HepG2 (cell line): ENCODE results near the gene PALM. TPM values are rescaled to one million over a fixed set of nuclear protein-coding genes. Genes with fewer than 3 reads are reported as not detected.

Experiments used
- AKAP8 ChIP-seq: sonication (generic); formaldehyde crosslinking; IDR thresholded peaks from 2 replicates; pipeline ENCODE4 v1.5.1; 2020; ENCODE audit warnings: mild to moderate bottlenecking, missing genetic modification reagents
- FOSL2 ChIP-seq: sonication (generic); formaldehyde crosslinking; IDR thresholded peaks from 2 replicates; pipeline ENCODE4 v1.4.0; 2020; ENCODE audit warnings: missing genetic modification reagents
- HMG20B ChIP-seq: conservative IDR thresholded peaks from 2 replicates; pipeline ENCODE4 v1.6.1; 2016; ENCODE audit warnings: missing genetic modification reagents, missing compliant biosample characterization
- MAFG ChIP-seq: sonication (generic); formaldehyde crosslinking; IDR thresholded peaks from 2 replicates; pipeline ENCODE4 v1.5.1; 2020; ENCODE audit warnings: mild to moderate bottlenecking, missing genetic modification reagents
- MED1 ChIP-seq: sonication (generic); formaldehyde crosslinking; IDR thresholded peaks from 2 replicates; pipeline ENCODE4 v1.4.0; 2020; ENCODE audit warnings: missing genetic modification reagents
- RFXANK ChIP-seq: IDR thresholded peaks from 2 replicates; pipeline ENCODE4 v1.6.1; 2016
- TMF1 ChIP-seq: sonication (generic); formaldehyde crosslinking; IDR thresholded peaks from 2 replicates; pipeline ENCODE4 v1.8.1; 2022; ENCODE audit warnings: low read depth, missing genetic modification reagents
- TRIM22 ChIP-seq: fragments of 450-650 bp; IDR thresholded peaks from 2 replicates; pipeline ENCODE4 v1.6.1; 2017
- ZNF891 ChIP-seq: sonication (generic); formaldehyde crosslinking; IDR thresholded peaks from 2 replicates; pipeline ENCODE4 v1.5.0; 2020; ENCODE audit warnings: mild to moderate bottlenecking, missing genetic modification reagents
- polyA plus RNA-seq, 8 experiments: library from polyadenylated mRNA; depleted of rRNA in 3 of 8; stranded (reverse) in 7 of 8; unstranded in 1 of 8; fragments of >200 nt; fragmentation: Illumina TruSeq in 4 of 8; extraction: Trizol in 4 of 8; gene quantifications; 2 replicates each; pipeline versions ENCODE4 v1.2.1 to v1.2.3, GENCODE V29; 2011 to 2016; ENCODE audit warnings: low read depth in 4 of 8, missing spikeins in 1 of 8, mixed read lengths in 1 of 8; ENCODE audit not compliant: insufficient read depth in 1 of 8
- total RNA-seq, 5 experiments: library from RNA; depleted of rRNA; stranded (reverse); fragments of >200 nt; fragmentation: Illumina TruSeq; extraction: Trizol; gene quantifications; 2 replicates each; pipeline ENCODE4 v1.2.3, GENCODE V29; 2016; ENCODE audit warnings: low read depth in 1 of 5
- TF ChIP-seq, protein P1 (sequence below): sonication (generic); formaldehyde crosslinking; IDR thresholded peaks from 2 replicates; pipeline ENCODE4 v1.4.0; 2020; ENCODE audit warnings: missing genetic modification reagents; ENCODE audit errors: not compliant biosample characterization
- TF ChIP-seq, protein P2 (sequence below): sonication (generic); formaldehyde crosslinking; IDR thresholded peaks from 2 replicates; pipeline ENCODE4 v1.4.0; 2020; ENCODE audit warnings: missing genetic modification reagents, borderline replicate concordance

PALM gene
- total and polyA plus RNA-seq, 2 of the 13 experiments (the other 11 are each of a cell fraction or from before 2014, with no cell fraction given), result 4.0 to 9.7 TPM

GRCh38 chr19:796692-797527, 88.2 kb downstream of the PALM start, which contains the start of gene PTBP1 (continued):
- TF ChIP-seq, protein P1, sequence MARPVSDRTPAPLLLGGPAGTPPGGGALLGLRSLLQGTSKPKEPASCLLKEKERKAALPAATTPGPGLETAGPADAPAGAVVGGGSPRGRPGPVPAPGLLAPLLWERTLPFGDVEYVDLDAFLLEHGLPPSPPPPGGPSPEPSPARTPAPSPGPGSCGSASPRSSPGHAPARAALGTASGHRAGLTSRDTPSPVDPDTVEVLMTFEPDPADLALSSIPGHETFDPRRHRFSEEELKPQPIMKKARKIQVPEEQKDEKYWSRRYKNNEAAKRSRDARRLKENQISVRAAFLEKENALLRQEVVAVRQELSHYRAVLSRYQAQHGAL (CRISPR knock-in tag), result no peak
- TF ChIP-seq FOSL2 (CRISPR knock-in tag), result peak; percentile 37; the same call in 1 of the 2 replicates
- no peak for TF ChIP-seq TMF1 (CRISPR knock-in tag)
- peak; percentile 39; the same call in 1 of the 2 replicates for TF ChIP-seq RFXANK
- TF ChIP-seq MAFG (CRISPR knock-in tag), result no peak
- TF ChIP-seq TRIM22, result peak; percentile 96; the same call in 1 of the 2 replicates
- TF ChIP-seq HMG20B, result no peak
- TF ChIP-seq ZNF891, result no peak; the same call in 1 of the 2 replicates
- TF ChIP-seq, protein P2, sequence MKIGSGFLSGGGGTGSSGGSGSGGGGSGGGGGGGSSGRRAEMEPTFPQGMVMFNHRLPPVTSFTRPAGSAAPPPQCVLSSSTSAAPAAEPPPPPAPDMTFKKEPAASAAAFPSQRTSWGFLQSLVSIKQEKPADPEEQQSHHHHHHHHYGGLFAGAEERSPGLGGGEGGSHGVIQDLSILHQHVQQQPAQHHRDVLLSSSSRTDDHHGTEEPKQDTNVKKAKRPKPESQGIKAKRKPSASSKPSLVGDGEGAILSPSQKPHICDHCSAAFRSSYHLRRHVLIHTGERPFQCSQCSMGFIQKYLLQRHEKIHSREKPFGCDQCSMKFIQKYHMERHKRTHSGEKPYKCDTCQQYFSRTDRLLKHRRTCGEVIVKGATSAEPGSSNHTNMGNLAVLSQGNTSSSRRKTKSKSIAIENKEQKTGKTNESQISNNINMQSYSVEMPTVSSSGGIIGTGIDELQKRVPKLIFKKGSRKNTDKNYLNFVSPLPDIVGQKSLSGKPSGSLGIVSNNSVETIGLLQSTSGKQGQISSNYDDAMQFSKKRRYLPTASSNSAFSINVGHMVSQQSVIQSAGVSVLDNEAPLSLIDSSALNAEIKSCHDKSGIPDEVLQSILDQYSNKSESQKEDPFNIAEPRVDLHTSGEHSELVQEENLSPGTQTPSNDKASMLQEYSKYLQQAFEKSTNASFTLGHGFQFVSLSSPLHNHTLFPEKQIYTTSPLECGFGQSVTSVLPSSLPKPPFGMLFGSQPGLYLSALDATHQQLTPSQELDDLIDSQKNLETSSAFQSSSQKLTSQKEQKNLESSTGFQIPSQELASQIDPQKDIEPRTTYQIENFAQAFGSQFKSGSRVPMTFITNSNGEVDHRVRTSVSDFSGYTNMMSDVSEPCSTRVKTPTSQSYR (CRISPR knock-in tag), result peak; percentile 64
- TF ChIP-seq AKAP8 (CRISPR knock-in tag), result peak; percentile 90
- TF ChIP-seq MED1 (CRISPR knock-in tag), result peak; percentile 78
- TF ChIP-seq, all 625 proteins: peak for 284

Other genes starting within 250 kb of the PALM start
- 4.8 and 9.0 TPM in 2 replicates for gene SHC2, start 247.9 kb upstream of the PALM start, total RNA-seq (2016; rRNA removed; fragmentation: Illumina TruSeq; extraction: Trizol)
- gene SHC2, start 247.9 kb upstream of the PALM start, polyA plus RNA-seq (2011; rRNA removed), result 18.3 and 35.8 TPM in 2 replicates
- 0.21 and 0.33 TPM in 2 replicates for gene MADCAM1, start 212.4 kb upstream of the PALM start, total RNA-seq (2016; rRNA removed; fragmentation: Illumina TruSeq; extraction: Trizol)
- 0.29 and 0.39 TPM in 2 replicates for gene MADCAM1, start 212.4 kb upstream of the PALM start, polyA plus RNA-seq (2011; rRNA removed)
- 4.2 and 6.2 TPM in 2 replicates for gene TPGS1, start 201.4 kb upstream of the PALM start, total RNA-seq (2016; rRNA removed; fragmentation: Illumina TruSeq; extraction: Trizol)
- 1.1 and 2.0 TPM in 2 replicates for gene TPGS1, start 201.4 kb upstream of the PALM start, polyA plus RNA-seq (2011; rRNA removed)
- 119 and 138 TPM in 2 replicates for gene CDC34, start 177.2 kb upstream of the PALM start, total RNA-seq (2016; rRNA removed; fragmentation: Illumina TruSeq; extraction: Trizol)
- gene CDC34, start 177.2 kb upstream of the PALM start, polyA plus RNA-seq (2011; rRNA removed), result 140 and 150 TPM in 2 replicates
- gene GZMM, start 164.9 kb upstream of the PALM start, total RNA-seq (2016; rRNA removed; fragmentation: Illumina TruSeq; extraction: Trizol), result not detected in 2 replicates
- gene GZMM, start 164.9 kb upstream of the PALM start, polyA plus RNA-seq (2011; rRNA removed), result 0.07 TPM in 1 of 2 replicates, not detected in the other
- gene BSG, start 136.3 kb upstream of the PALM start, total RNA-seq (2016; rRNA removed; fragmentation: Illumina TruSeq; extraction: Trizol), result 136 and 309 TPM in 2 replicates
- 754 and 1,057 TPM in 2 replicates for gene BSG, start 136.3 kb upstream of the PALM start, polyA plus RNA-seq (2011; rRNA removed)
- gene HCN2, start 119.1 kb upstream of the PALM start, total RNA-seq (2016; rRNA removed; fragmentation: Illumina TruSeq; extraction: Trizol), result not detected in 2 replicates
- gene HCN2, start 119.1 kb upstream of the PALM start, polyA plus RNA-seq (2011; rRNA removed), result 0.01 and 0.05 TPM in 2 replicates
- 52.5 and 78.0 TPM in 2 replicates for gene POLRMT, start 75.4 kb upstream of the PALM start, total RNA-seq (2016; rRNA removed; fragmentation: Illumina TruSeq; extraction: Trizol)
- 101 and 114 TPM in 2 replicates for gene POLRMT, start 75.4 kb upstream of the PALM start, polyA plus RNA-seq (2011; rRNA removed)
- 0.24 TPM in 1 of 2 replicates, not detected in the other for gene FGF22, start 69.1 kb upstream of the PALM start, total RNA-seq (2016; rRNA removed; fragmentation: Illumina TruSeq; extraction: Trizol)
- gene FGF22, start 69.1 kb upstream of the PALM start, polyA plus RNA-seq (2011; rRNA removed), result 0.07 TPM in 1 of 2 replicates, not detected in the other
- 18.5 and 34.0 TPM in 2 replicates for gene RNF126, start 45.7 kb upstream of the PALM start, total RNA-seq (2016; rRNA removed; fragmentation: Illumina TruSeq; extraction: Trizol)
- gene RNF126, start 45.7 kb upstream of the PALM start, polyA plus RNA-seq (2011; rRNA removed), result 23.2 and 24.6 TPM in 2 replicates
- 5.8 and 13.5 TPM in 2 replicates for gene FSTL3, start 32.5 kb upstream of the PALM start, total RNA-seq (2016; rRNA removed; fragmentation: Illumina TruSeq; extraction: Trizol)
- gene FSTL3, start 32.5 kb upstream of the PALM start, polyA plus RNA-seq (2011; rRNA removed), result 15.6 and 30.9 TPM in 2 replicates
- gene PRSS57, start 13.5 kb upstream of the PALM start, total RNA-seq (2016; rRNA removed; fragmentation: Illumina TruSeq; extraction: Trizol), result not detected in 2 replicates
- 0.12 and 0.20 TPM in 2 replicates for gene PRSS57, start 13.5 kb upstream of the PALM start, polyA plus RNA-seq (2011; rRNA removed)
- gene MISP, start 42.2 kb downstream of the PALM start, total RNA-seq (2016; rRNA removed; fragmentation: Illumina TruSeq; extraction: Trizol), result 1.1 and 1.3 TPM in 2 replicates
- gene MISP, start 42.2 kb downstream of the PALM start, polyA plus RNA-seq (2011; rRNA removed), result 0.67 and 0.71 TPM in 2 replicates
- gene PTBP1, start 88.5 kb downstream of the PALM start, total RNA-seq (2016; rRNA removed; fragmentation: Illumina TruSeq; extraction: Trizol), result 188 and 195 TPM in 2 replicates
- gene PTBP1, start 88.5 kb downstream of the PALM start, polyA plus RNA-seq (2011; rRNA removed), result 288 and 314 TPM in 2 replicates
- gene PLPPR3, start 113.0 kb downstream of the PALM start, total RNA-seq (2016; rRNA removed; fragmentation: Illumina TruSeq; extraction: Trizol), result 0.07 TPM in 1 of 2 replicates, not detected in the other
- gene PLPPR3, start 113.0 kb downstream of the PALM start, polyA plus RNA-seq (2011; rRNA removed), result 0.16 and 0.17 TPM in 2 replicates
- not detected in 2 replicates for gene AZU1, start 118.9 kb downstream of the PALM start, total RNA-seq (2016; rRNA removed; fragmentation: Illumina TruSeq; extraction: Trizol)
- gene AZU1, start 118.9 kb downstream of the PALM start, polyA plus RNA-seq (2011; rRNA removed), result 0.08 TPM in 1 of 2 replicates, not detected in the other
- gene PRTN3, start 132.1 kb downstream of the PALM start, total RNA-seq (2016; rRNA removed; fragmentation: Illumina TruSeq; extraction: Trizol), result not detected in 2 replicates
- gene PRTN3, start 132.1 kb downstream of the PALM start, polyA plus RNA-seq (2011; rRNA removed), result 0.10 TPM in 1 of 2 replicates, not detected in the other
- not detected in 2 replicates for gene ELANE, start 143.4 kb downstream of the PALM start, total RNA-seq (2016; rRNA removed; fragmentation: Illumina TruSeq; extraction: Trizol)
- not detected in 2 replicates for gene ELANE, start 143.4 kb downstream of the PALM start, polyA plus RNA-seq (2011; rRNA removed)
- 3.6 and 4.6 TPM in 2 replicates for gene CFD, start 150.7 kb downstream of the PALM start, total RNA-seq (2016; rRNA removed; fragmentation: Illumina TruSeq; extraction: Trizol)
- gene CFD, start 150.7 kb downstream of the PALM start, polyA plus RNA-seq (2011; rRNA removed), result 2.3 and 3.9 TPM in 2 replicates
- 14.8 and 18.4 TPM in 2 replicates for gene MED16, start 184.3 kb downstream of the PALM start, total RNA-seq (2016; rRNA removed; fragmentation: Illumina TruSeq; extraction: Trizol)
- 13.3 and 16.9 TPM in 2 replicates for gene MED16, start 184.3 kb downstream of the PALM start, polyA plus RNA-seq (2011; rRNA removed)
- gene RNU6-9, start 184.5 kb downstream of the PALM start, total RNA-seq (2016; rRNA removed; fragmentation: Illumina TruSeq; extraction: Trizol), result under 0.01 TPM in 1 of 2 replicates, not detected in the other
- gene RNU6-9, start 184.5 kb downstream of the PALM start, polyA plus RNA-seq (2011; rRNA removed), result not detected in 2 replicates
- gene R3HDM4, start 204.3 kb downstream of the PALM start, total RNA-seq (2016; rRNA removed; fragmentation: Illumina TruSeq; extraction: Trizol), result 21.8 and 26.2 TPM in 2 replicates
- 26.9 and 40.4 TPM in 2 replicates for gene R3HDM4, start 204.3 kb downstream of the PALM start, polyA plus RNA-seq (2011; rRNA removed)
- gene KISS1R, start 208.4 kb downstream of the PALM start, total RNA-seq (2016; rRNA removed; fragmentation: Illumina TruSeq; extraction: Trizol), result 3.9 and 10.2 TPM in 2 replicates
- 1.1 and 1.5 TPM in 2 replicates for gene KISS1R, start 208.4 kb downstream of the PALM start, polyA plus RNA-seq (2011; rRNA removed)
- gene ARID3A, start 217.1 kb downstream of the PALM start, total RNA-seq (2016; rRNA removed; fragmentation: Illumina TruSeq; extraction: Trizol), result 53.8 and 71.3 TPM in 2 replicates
- gene ARID3A, start 217.1 kb downstream of the PALM start, polyA plus RNA-seq (2011; rRNA removed), result 77.9 and 102 TPM in 2 replicates